ENCODE data around the gene CRTC2.
"Not testable (repeated sequence)": the region's sequence is repeated elsewhere in the genome, so short reads cannot be mapped to it uniquely, and the experiment has no call there.

Gene CRTC2

GRCh38 chr1:153958111-153958960 lies at the start of gene CRTC2:
CRTC2 (minus strand) TSS chr1:153958612; CDS start chr1:153958497, 115 bp downstream.
- DNase-seq (ENCODE audit: low read depth) = peak; percentile 93

- DNase-seq (ENCODE audit: low read depth) = no peak
Measured at GRCh38 chr1:154006136-154006535, 47.7 kb upstream of the CRTC2 start.

GRCh38 chr1:154000420-154000819 lies 42.0 kb upstream of the CRTC2 start:
- DNase-seq (ENCODE audit: low read depth) = no peak

GRCh38 chr1:153996882-153997281 lies 38.5 kb upstream of the CRTC2 start:
- DNase-seq (ENCODE audit: low read depth) = not testable (repeated sequence)

- DNase-seq (ENCODE audit: low read depth) = no peak
Measured at GRCh38 chr1:153995640-153996039, 37.2 kb upstream of the CRTC2 start.

GRCh38 chr1:153995202-153995601 lies 36.8 kb upstream of the CRTC2 start:
- DNase-seq (ENCODE audit: low read depth) = no peak

- no peak for DNase-seq (ENCODE audit: low read depth)
Measured at GRCh38 chr1:153991806-153992205, 33.4 kb upstream of the CRTC2 start.

GRCh38 chr1:153991151-153991630 lies 32.8 kb upstream of the CRTC2 start:
- DNase-seq (ENCODE audit: low read depth) = no peak

- DNase-seq (ENCODE audit: low read depth) = peak; percentile 75
Measured at GRCh38 chr1:153990468-153991150, 32.2 kb upstream of the CRTC2 start, which contains the start of gene RPS27. RPS27 (plus strand) TSS chr1:153990762; CDS start chr1:153990797, 35 bp downstream.

- DNase-seq (ENCODE audit: low read depth) = no peak
Measured at GRCh38 chr1:153987621-153988020, 29.2 kb upstream of the CRTC2 start.

GRCh38 chr1:153985941-153986761 lies 27.7 kb upstream of the CRTC2 start, which contains the start of gene RAB13:
RAB13 (minus strand) TSS chr1:153986339; CDS start chr1:153986236, 103 bp downstream.
- no peak for DNase-seq (ENCODE audit: low read depth)

GRCh38 chr1:153985341-153985912 lies 27.0 kb upstream of the CRTC2 start:
- no peak for DNase-seq (ENCODE audit: low read depth)

GRCh38 chr1:153984123-153984894 lies 25.9 kb upstream of the CRTC2 start:
- no peak for DNase-seq (ENCODE audit: low read depth)

GRCh38 chr1:153981735-153982134 lies 23.3 kb upstream of the CRTC2 start:
- DNase-seq (ENCODE audit: low read depth) = not testable (repeated sequence)

GRCh38 chr1:153979091-153979490 lies 20.7 kb upstream of the CRTC2 start:
- DNase-seq (ENCODE audit: low read depth) = not testable (repeated sequence)

GRCh38 chr1:153978274-153978909 lies 20.0 kb upstream of the CRTC2 start:
- DNase-seq (ENCODE audit: low read depth) = no peak

- DNase-seq (ENCODE audit: low read depth) = peak; percentile 73
Measured at GRCh38 chr1:153977250-153978240, 19.1 kb upstream of the CRTC2 start, which contains the start of gene JTB. JTB (minus strand) TSS chr1:153977674; CDS start chr1:153977252, 422 bp downstream.

- DNase-seq (ENCODE audit: low read depth) = no peak
Measured at GRCh38 chr1:153976819-153977249, 18.4 kb upstream of the CRTC2 start.

GRCh38 chr1:153973525-153973924 lies 15.1 kb upstream of the CRTC2 start:
- no peak for DNase-seq (ENCODE audit: low read depth)
